H9 (cell line): ENCODE data around the gene ANP32B. TPM values are rescaled to one million over a fixed set of nuclear protein-coding genes. Genes with fewer than 3 reads are reported as not detected.

Source experiments
- DNase-seq: peaks from one replicate; pipeline ENCODE4 v3.0.0-alpha.2; 2017
- H2AFZ ChIP-seq: one replicate; pipeline ENCODE4 v1.6.1; 2013; ENCODE audit warnings: mild to moderate bottlenecking, low read length, control low read depth, moderate library complexity
- H2AK5ac ChIP-seq: 2 replicates; pipeline ENCODE4 v1.6.1; 2013; ENCODE audit warnings: low read length, control low read depth, mixed read lengths; ENCODE audit not compliant: insufficient read length
- H2BK120ac ChIP-seq: one replicate; pipeline ENCODE4 v1.6.1; 2013; ENCODE audit warnings: low read depth, mild to moderate bottlenecking, low read length, control low read depth, inconsistent platforms; ENCODE audit not compliant: poor library complexity, severe bottlenecking
- H2BK12ac ChIP-seq: 2 replicates; pipeline ENCODE4 v1.6.1; 2013; ENCODE audit warnings: low read length, control low read depth, mixed read lengths, low read depth; ENCODE audit not compliant: insufficient read length
- H2BK15ac ChIP-seq: 2 replicates; pipeline ENCODE4 v1.6.1; 2013; ENCODE audit warnings: low read depth, low read length, control low read depth
- H2BK20ac ChIP-seq: one replicate; pipeline ENCODE4 v1.6.1; 2013; ENCODE audit warnings: low read depth, mild to moderate bottlenecking, low read length, control low read depth, inconsistent platforms; ENCODE audit not compliant: poor library complexity, severe bottlenecking
- H2BK5ac ChIP-seq: 2 replicates; pipeline ENCODE4 v1.6.1; 2013; ENCODE audit warnings: low read length, control low read depth, mixed read lengths; ENCODE audit not compliant: insufficient read length
- H3K14ac ChIP-seq: 2 replicates; pipeline ENCODE4 v1.6.1; 2013; ENCODE audit warnings: low read length, control low read depth; ENCODE audit not compliant: insufficient read depth
- H3K18ac ChIP-seq: 2 replicates; pipeline ENCODE4 v1.6.1; 2013; ENCODE audit warnings: low read depth, mild to moderate bottlenecking, mixed read lengths, low read length, control low read depth; ENCODE audit not compliant: insufficient read length
- H3K23ac ChIP-seq: 2 replicates; pipeline ENCODE4 v1.6.1; 2013; ENCODE audit warnings: low read length, control low read depth, mixed read lengths, low read depth; ENCODE audit not compliant: insufficient read length
- H3K23me2 ChIP-seq: 2 replicates; pipeline ENCODE4 v1.6.1; 2013; ENCODE audit warnings: low read depth, mild to moderate bottlenecking, mixed read lengths, low read length, control low read depth; ENCODE audit not compliant: insufficient read length, poor library complexity, severe bottlenecking
- H3K27ac ChIP-seq: 2 replicates; pipeline ENCODE4 v1.5.1; 2013; ENCODE audit warnings: low read length, control low read depth, mixed read lengths, low read depth; ENCODE audit not compliant: insufficient read length
- H3K27me3 ChIP-seq: 2 replicates; pipeline ENCODE4 v1.6.1; 2013; ENCODE audit warnings: low read length, control low read depth, inconsistent platforms; ENCODE audit not compliant: insufficient read depth
- H3K4ac ChIP-seq: 2 replicates; pipeline ENCODE4 v1.6.1; 2013; ENCODE audit warnings: low read depth, mild to moderate bottlenecking, control low read depth, inconsistent platforms, low read length, moderate library complexity
- H3K4me1 ChIP-seq: 2 replicates; pipeline ENCODE4 v1.6.1; 2013; ENCODE audit warnings: low read length, control low read depth, inconsistent platforms; ENCODE audit not compliant: insufficient read depth
- H3K4me2 ChIP-seq: 2 replicates; pipeline ENCODE4 v1.6.1; 2013; ENCODE audit warnings: low read length, control low read depth, mixed read lengths; ENCODE audit not compliant: insufficient read length, insufficient read depth
- H3K56ac ChIP-seq: 2 replicates; pipeline ENCODE4 v1.6.1; 2013; ENCODE audit warnings: low read depth, mild to moderate bottlenecking, mixed read lengths, low read length, control low read depth; ENCODE audit not compliant: insufficient read length
- H3K79me1 ChIP-seq: 2 replicates; pipeline ENCODE4 v1.6.1; 2013; ENCODE audit warnings: low read depth, mild to moderate bottlenecking, moderate library complexity, low read length, control low read depth, inconsistent platforms; ENCODE audit not compliant: insufficient read depth, poor library complexity, severe bottlenecking
- H3K79me2 ChIP-seq: 2 replicates; pipeline ENCODE4 v1.6.1; 2013; ENCODE audit warnings: low read length, control low read depth, inconsistent platforms; ENCODE audit not compliant: insufficient read depth
- H3K9ac ChIP-seq: 2 replicates; pipeline ENCODE4 v1.6.1; 2013; ENCODE audit warnings: low read length, control low read depth, mixed read lengths; ENCODE audit not compliant: insufficient read length; ENCODE audit errors: extremely low read depth
- H3K9me3 ChIP-seq: one replicate; pipeline ENCODE4 v1.6.1; 2013; ENCODE audit warnings: low read depth, low read length, inconsistent platforms; ENCODE audit not compliant: control insufficient read depth
- H3T11ph ChIP-seq: one replicate; pipeline ENCODE4 v1.6.1; 2013; ENCODE audit warnings: mild to moderate bottlenecking, low read length, control low read depth, inconsistent platforms
- H4K20me1 ChIP-seq: one replicate; pipeline ENCODE4 v1.6.1; 2013; ENCODE audit not compliant: control insufficient read depth, insufficient read length, insufficient read depth
- H4K5ac ChIP-seq: 2 replicates; pipeline ENCODE4 v1.6.1; 2013; ENCODE audit warnings: low read depth, mild to moderate bottlenecking, mixed read lengths, low read length, control low read depth; ENCODE audit not compliant: insufficient read length
- H4K8ac ChIP-seq: replicated peaks from 2 replicates; pipeline ENCODE4 v1.6.1; 2013; ENCODE audit warnings: low read length, control low read depth, mixed read lengths, low read depth; ENCODE audit not compliant: insufficient read length
- H4K91ac ChIP-seq: 2 replicates; pipeline ENCODE4 v1.6.1; 2013; ENCODE audit warnings: low read depth, mild to moderate bottlenecking, moderate library complexity, mixed read lengths, low read length, control low read depth; ENCODE audit not compliant: insufficient read length
- H3K27ac Mint-ChIP-seq, 3 experiments: 2 replicates in 2 of 3; 3 replicates in 1 of 3; pipeline ENCODE4 v1.8.0; 2020 to 2021; ENCODE audit warnings: mixed read lengths in 3 of 3, mild to moderate bottlenecking in 1 of 3, moderate library complexity in 1 of 3
- H3K27me3 Mint-ChIP-seq: 2 replicates; pipeline ENCODE4 v1.8.0; 2021; ENCODE audit warnings: low read depth, mild to moderate bottlenecking, moderate library complexity, mixed read lengths
- H3K36me3 Mint-ChIP-seq, 3 experiments: 2 replicates in 2 of 3; 3 replicates in 1 of 3; pipeline ENCODE4 v1.8.0; 2020 to 2021; ENCODE audit warnings: low read depth in 3 of 3, mixed read lengths in 3 of 3; ENCODE audit not compliant: insufficient read depth in 1 of 3
- H3K4me1 Mint-ChIP-seq, 2 experiments: 2 replicates each; pipeline ENCODE4 v1.8.0; 2020; ENCODE audit warnings: mixed read lengths in 2 of 2
- H3K4me3 Mint-ChIP-seq, 2 experiments: 2 replicates in 1 of 2; 3 replicates in 1 of 2; pipeline ENCODE4 v1.8.0; 2020 to 2021; ENCODE audit warnings: mild to moderate bottlenecking in 2 of 2, mixed read lengths in 2 of 2, moderate library complexity in 1 of 2
- H3K9me3 Mint-ChIP-seq, 2 experiments: 2 replicates in 1 of 2; 3 replicates in 1 of 2; pipeline ENCODE4 v1.8.0; 2020; ENCODE audit warnings: mild to moderate bottlenecking in 2 of 2, mixed read lengths in 2 of 2, moderate library complexity in 1 of 2
- WGBS: extraction: QIAGEN DNeasy Blood & Tissue Kit; methylation state at CpG from one replicate; pipeline ENCODE4 v1.1.7; 2013; ENCODE audit warnings: missing lambda C conversion rate, low lambda C conversion rate, mixed read lengths; ENCODE audit not compliant: insufficient read length; ENCODE audit errors: extremely low coverage; 5-methylcytosine and 5-hydroxymethylcytosine counted together
- total RNA-seq: library from RNA; stranded (reverse); gene quantifications from 2 replicates; pipeline ENCODE4 v1.2.1, GENCODE V29; 2021
- TF ChIP-seq, protein P1 (sequence below): fragments of 200-600 bp; sonication (generic); conservative IDR thresholded peaks from 3 replicates; pipeline ENCODE4 v1.8.0; 2021; ENCODE audit warnings: antibody characterized with exemption, mild to moderate bottlenecking

Gene ANP32B
- total RNA-seq, 1 experiment from 2014 or later, result 91.6 TPM

DNA sequence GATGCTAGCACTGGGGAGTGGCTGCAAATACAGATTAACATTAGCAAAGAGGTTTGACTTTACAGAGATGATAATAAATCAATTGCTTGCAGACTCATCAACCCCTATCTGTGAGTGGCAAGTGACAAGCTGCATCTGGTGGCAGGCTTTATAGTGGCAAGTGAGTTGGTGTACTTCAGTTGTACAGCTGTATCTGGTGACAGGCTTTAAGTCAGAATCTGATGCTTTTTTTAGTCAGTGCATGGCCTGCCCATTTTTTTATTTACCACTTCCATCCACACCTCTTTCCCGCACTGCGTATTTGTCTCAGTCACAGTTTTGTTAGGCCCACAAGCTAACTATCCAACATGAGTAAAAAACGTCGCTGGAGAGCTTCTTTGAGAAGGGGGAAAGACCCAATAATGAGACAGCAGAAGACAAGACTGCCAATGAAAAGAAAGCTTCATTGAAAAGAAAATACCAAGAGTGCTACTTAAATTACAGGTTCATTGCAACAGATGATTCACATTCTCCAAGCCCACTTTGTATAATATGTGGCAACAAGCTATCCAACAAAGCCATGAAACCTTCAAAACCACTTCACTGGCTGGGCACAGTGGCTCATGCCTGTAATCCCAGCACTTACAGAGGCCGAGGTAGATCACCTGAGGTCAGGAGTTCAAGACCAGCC, 23.1 kb downstream of the ANP32B start:
- H3K18ac ChIP-seq, result no peak overlapping the region
- H3K4me1 Mint-ChIP-seq, result no peaks in the 10 kb centered on the region
- no peaks in the 10 kb centered on the region for H3K79me2 ChIP-seq
- no peak for DNase-seq
- no peak overlapping the region for H3T11ph ChIP-seq
- H3K4me2 ChIP-seq, result no peak overlapping the region
- H3K36me3 Mint-ChIP-seq, result peaks cover 8 to 61% (median 32%) of the 10 kb centered on the region in 3 experiments; a peak in 6 of 7 replicates
- no peaks in the 10 kb centered on the region for H3K9me3 ChIP-seq
- H3K27me3 ChIP-seq, result no peaks in the 10 kb centered on the region
- H3K56ac ChIP-seq, result no peak overlapping the region
- H4K5ac ChIP-seq, result no peak overlapping the region
- no peak overlapping the region for H3K27ac ChIP-seq
- H2BK15ac ChIP-seq, result no peak overlapping the region
- peaks cover 2% of the 10 kb centered on the region for H3K79me1 ChIP-seq
- no peaks in the 10 kb centered on the region for H4K20me1 ChIP-seq
- no peak overlapping the region for H2BK120ac ChIP-seq
- no peak overlapping the region for H3K4ac ChIP-seq
- no peak overlapping the region for H3K23ac ChIP-seq
- no peak overlapping the region for H2BK12ac ChIP-seq
- no peak overlapping the region for H3K14ac ChIP-seq
- no peak overlapping the region for H3K27ac Mint-ChIP-seq
- H3K4me3 Mint-ChIP-seq, result no peak overlapping the region
- H2BK5ac ChIP-seq, result no peak overlapping the region
- WGBS, result no CpG with 5 or more reads among the region's 5 CpGs
- no peak overlapping the region for H4K91ac ChIP-seq
- H3K9me3 Mint-ChIP-seq, result no peaks in the 10 kb centered on the region
- H2BK20ac ChIP-seq, result no peak overlapping the region
- no peak overlapping the region for H2AK5ac ChIP-seq
- no peaks in the 10 kb centered on the region for H3K23me2 ChIP-seq
- H2AFZ ChIP-seq, result no peak overlapping the region
- no peak overlapping the region for H4K8ac ChIP-seq
- H3K27me3 Mint-ChIP-seq, result no peaks in the 10 kb centered on the region
- H3K4me1 ChIP-seq, result no peaks in the 10 kb centered on the region
- no peak overlapping the region for H3K9ac ChIP-seq
- TF ChIP-seq, protein P1, sequence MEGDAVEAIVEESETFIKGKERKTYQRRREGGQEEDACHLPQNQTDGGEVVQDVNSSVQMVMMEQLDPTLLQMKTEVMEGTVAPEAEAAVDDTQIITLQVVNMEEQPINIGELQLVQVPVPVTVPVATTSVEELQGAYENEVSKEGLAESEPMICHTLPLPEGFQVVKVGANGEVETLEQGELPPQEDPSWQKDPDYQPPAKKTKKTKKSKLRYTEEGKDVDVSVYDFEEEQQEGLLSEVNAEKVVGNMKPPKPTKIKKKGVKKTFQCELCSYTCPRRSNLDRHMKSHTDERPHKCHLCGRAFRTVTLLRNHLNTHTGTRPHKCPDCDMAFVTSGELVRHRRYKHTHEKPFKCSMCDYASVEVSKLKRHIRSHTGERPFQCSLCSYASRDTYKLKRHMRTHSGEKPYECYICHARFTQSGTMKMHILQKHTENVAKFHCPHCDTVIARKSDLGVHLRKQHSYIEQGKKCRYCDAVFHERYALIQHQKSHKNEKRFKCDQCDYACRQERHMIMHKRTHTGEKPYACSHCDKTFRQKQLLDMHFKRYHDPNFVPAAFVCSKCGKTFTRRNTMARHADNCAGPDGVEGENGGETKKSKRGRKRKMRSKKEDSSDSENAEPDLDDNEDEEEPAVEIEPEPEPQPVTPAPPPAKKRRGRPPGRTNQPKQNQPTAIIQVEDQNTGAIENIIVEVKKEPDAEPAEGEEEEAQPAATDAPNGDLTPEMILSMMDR, result no peak
